GM23338 (cell line): ENCODE results near the gene NPY4R.
"Not testable (repeated sequence)": the region's sequence is repeated elsewhere in the genome, so short reads cannot be mapped to it uniquely, and the experiment has no call there.

Experiments used
- EZH2 ChIP-seq: fragments of 200-600 bp; sonication (generic); IDR thresholded peaks from one replicate; pipeline ENCODE4 v1.8.0; 2017; ENCODE audit warnings: antibody characterized with exemption, mild to moderate bottlenecking, low read depth; ENCODE audit not compliant: unreplicated experiment
- TF ChIP-seq, protein P1 (sequence below), 2 experiments: fragments of 200-600 bp in 1 of 2; sonication (generic) in 1 of 2; conservative IDR thresholded peaks; 2 replicates each; pipeline versions ENCODE4 v1.5.1 to v1.6.1; 2016 to 2017; ENCODE audit warnings: antibody characterized with exemption in 2 of 2, low read depth in 2 of 2, mild to moderate bottlenecking in 2 of 2, moderate library complexity in 1 of 2

DNA sequence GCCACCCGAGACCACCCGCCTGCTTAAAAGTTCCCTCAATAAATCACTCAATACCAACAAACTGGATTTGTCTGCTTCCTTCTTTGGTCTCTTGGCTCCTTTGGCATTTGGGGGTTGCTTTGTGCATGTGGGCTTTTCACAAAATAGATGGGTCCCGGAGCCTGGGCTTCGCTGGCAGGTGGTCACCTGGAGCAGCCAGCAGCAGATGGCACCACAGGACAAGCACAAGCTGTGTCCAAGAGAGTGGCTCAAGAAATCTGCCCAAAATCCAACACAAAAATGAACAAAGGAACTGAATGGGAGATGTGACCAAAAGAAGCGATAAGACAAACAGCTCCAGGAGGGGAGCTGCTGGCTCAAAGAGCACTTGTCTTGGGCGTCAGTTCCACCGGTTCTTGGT lies 6.2 kb downstream of the NPY4R start:
- TF ChIP-seq, protein P1, sequence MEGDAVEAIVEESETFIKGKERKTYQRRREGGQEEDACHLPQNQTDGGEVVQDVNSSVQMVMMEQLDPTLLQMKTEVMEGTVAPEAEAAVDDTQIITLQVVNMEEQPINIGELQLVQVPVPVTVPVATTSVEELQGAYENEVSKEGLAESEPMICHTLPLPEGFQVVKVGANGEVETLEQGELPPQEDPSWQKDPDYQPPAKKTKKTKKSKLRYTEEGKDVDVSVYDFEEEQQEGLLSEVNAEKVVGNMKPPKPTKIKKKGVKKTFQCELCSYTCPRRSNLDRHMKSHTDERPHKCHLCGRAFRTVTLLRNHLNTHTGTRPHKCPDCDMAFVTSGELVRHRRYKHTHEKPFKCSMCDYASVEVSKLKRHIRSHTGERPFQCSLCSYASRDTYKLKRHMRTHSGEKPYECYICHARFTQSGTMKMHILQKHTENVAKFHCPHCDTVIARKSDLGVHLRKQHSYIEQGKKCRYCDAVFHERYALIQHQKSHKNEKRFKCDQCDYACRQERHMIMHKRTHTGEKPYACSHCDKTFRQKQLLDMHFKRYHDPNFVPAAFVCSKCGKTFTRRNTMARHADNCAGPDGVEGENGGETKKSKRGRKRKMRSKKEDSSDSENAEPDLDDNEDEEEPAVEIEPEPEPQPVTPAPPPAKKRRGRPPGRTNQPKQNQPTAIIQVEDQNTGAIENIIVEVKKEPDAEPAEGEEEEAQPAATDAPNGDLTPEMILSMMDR (conservative IDR thresholded peaks at IDR 0.05; ENCODE audit: low read depth in 2 of 2) = not testable (repeated sequence)
- TF ChIP-seq EZH2 = not testable (repeated sequence)
